AG10803 (cell line): ENCODE measurements around the gene CDNF.

Experiments
- DNase-seq: peaks from one replicate; pipeline ENCODE4 v3.0.0; 2010; ENCODE audit warnings: low read depth
- H3K4me3 ChIP-seq: 2 replicates; pipeline ENCODE4 v1.5.1; 2011; ENCODE audit warnings: mild to moderate bottlenecking, low read length, control low read depth
- TF ChIP-seq, protein P1 (sequence below): conservative IDR thresholded peaks from 2 replicates; pipeline ENCODE4 v1.5.1; 2011; ENCODE audit warnings: mild to moderate bottlenecking, low read length, control low read depth, inconsistent platforms

CDNF gene

GRCh38 chr10:14810969-14811953 lies 26.6 kb downstream of the CDNF start:
- H3K4me3 ChIP-seq: no peak overlapping the region
- no peak for DNase-seq
- TF ChIP-seq, protein P1, sequence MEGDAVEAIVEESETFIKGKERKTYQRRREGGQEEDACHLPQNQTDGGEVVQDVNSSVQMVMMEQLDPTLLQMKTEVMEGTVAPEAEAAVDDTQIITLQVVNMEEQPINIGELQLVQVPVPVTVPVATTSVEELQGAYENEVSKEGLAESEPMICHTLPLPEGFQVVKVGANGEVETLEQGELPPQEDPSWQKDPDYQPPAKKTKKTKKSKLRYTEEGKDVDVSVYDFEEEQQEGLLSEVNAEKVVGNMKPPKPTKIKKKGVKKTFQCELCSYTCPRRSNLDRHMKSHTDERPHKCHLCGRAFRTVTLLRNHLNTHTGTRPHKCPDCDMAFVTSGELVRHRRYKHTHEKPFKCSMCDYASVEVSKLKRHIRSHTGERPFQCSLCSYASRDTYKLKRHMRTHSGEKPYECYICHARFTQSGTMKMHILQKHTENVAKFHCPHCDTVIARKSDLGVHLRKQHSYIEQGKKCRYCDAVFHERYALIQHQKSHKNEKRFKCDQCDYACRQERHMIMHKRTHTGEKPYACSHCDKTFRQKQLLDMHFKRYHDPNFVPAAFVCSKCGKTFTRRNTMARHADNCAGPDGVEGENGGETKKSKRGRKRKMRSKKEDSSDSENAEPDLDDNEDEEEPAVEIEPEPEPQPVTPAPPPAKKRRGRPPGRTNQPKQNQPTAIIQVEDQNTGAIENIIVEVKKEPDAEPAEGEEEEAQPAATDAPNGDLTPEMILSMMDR: no peak

DNA sequence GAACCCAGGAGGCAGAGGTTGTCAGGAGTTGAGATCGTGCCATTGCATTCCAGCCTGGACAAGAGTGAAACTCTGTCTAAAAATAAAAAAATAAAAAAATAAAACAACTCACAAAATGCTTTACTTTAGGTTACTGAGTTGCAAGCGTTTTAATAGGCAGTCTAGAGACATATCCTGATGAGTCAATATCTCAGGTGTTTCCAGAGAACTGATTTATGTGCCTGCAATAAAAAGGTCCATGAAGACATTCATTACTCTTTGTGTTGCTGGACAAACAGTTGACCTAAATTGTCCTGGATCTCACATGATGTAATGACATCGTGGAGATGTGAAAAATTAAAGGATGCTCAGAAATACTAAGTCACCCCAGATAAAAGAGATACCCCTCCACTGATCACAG lies 31.5 kb downstream of the CDNF start:
- no peak overlapping the region for H3K4me3 ChIP-seq
- no peak for DNase-seq
- TF ChIP-seq, protein P1: no peak

DNA sequence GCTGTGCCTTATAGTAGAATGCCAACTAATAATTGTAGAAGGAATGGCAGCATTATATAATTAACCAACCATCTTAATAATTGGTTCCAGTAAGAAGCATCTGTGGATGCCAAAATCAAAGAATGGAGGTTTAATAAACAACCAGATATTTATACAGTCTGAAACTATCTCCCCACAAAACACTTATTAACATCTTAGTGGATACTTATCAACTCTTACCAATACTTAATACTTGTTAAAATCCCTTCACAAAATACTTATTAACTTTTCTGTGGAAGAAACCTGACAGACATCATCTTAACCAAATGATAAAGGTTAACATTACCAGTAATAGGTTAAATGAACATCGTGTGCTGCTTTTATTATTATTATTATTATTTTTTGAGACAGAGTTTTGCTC lies 34.0 kb downstream of the CDNF start:
- DNase-seq: no peak
- no peak overlapping the region for H3K4me3 ChIP-seq
- TF ChIP-seq, protein P1: no peak

- no peak overlapping the region for H3K4me3 ChIP-seq
- DNase-seq: no peak
- TF ChIP-seq, protein P1: no peak
Observed at GRCh38 chr10:14801723-14802122, 36.1 kb downstream of the CDNF start.

GRCh38 chr10:14800397-14800796 lies 37.4 kb downstream of the CDNF start:
- no peak overlapping the region for H3K4me3 ChIP-seq
- DNase-seq: no peak
- TF ChIP-seq, protein P1: no peak

DNA sequence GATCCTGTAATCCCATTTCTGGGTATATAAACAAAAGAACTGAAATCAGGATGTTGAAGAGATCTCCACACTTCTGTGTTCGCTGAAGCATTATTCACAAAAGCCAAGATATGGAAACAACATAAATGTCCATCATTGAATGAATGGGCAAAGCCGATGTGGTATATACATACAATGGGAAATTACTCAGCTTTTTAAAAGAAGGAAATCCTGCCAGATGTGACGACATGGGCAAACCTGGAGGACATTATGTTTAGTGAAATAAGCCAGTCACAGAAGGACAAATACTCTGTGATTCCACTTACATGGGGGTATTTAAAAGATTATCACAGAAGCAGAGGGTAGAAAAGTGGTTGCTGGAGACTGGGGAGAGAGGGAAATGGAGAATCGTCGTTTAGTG lies 39.2 kb downstream of the CDNF start:
- TF ChIP-seq, protein P1: no peak
- no peak for DNase-seq
- no peak overlapping the region for H3K4me3 ChIP-seq

- TF ChIP-seq, protein P1: no peak
- H3K4me3 ChIP-seq: no peak overlapping the region
- DNase-seq: no peak
Observed at GRCh38 chr10:14787938-14788337, 49.9 kb downstream of the CDNF start.
